K562 (cell line): ENCODE results near the gene SLC8A2. TPM values are rescaled to one million over a fixed set of nuclear protein-coding genes. Genes with fewer than 3 reads are reported as not detected.

Source experiments
- ATAC-seq: fragments of 200-7000 bp; cut with Tn5 transposase; 3 replicates; pipeline ENCODE4 v1.9.1; 2020; ENCODE audit warnings: moderate library complexity
- BruUV-seq: library from RNA; stranded (reverse); fragments of 400-500 nt; replicated peaks from 2 replicates; lab custom pipeline; 2021; lab: Mats Ljungman, UMichigan
- CTCF ChIA-PET: fragments of 300-600 bp; formaldehyde crosslinking; extraction: SDS; loops from one replicate; lab custom pipeline; 2021; ENCODE audit warnings: low intra/inter-chr PET ratio; lab: Yijun Ruan, JAX
- POLR2A ChIA-PET: fragments of 300-600, 350-650 bp; sonication (Branson Sonifier 250); formaldehyde crosslinking; extraction: SDS; loops from one replicate; lab custom pipeline; 2021; ENCODE audit warnings: antibody characterized with exemption, inconsistent platforms; lab: Yijun Ruan, JAX
- DNase-seq, 4 experiments: peaks; one replicate each; pipeline versions ENCODE4 v3.0.0 to v3.0.0-alpha.2; 2011 to 2018; ENCODE audit warnings: low spot score in 3 of 4, mixed read lengths in 3 of 4; ENCODE audit errors: extremely low read depth in 1 of 4
- FAIRE-seq: peaks from 2 replicates; lab custom pipeline; 2011; peaks lifted over from hg19 to GRCh38; lab: Jason Lieb, UNC
- H2AFZ ChIP-seq: 2 replicates; pipeline ENCODE4 v1.6.0; 2011; ENCODE audit warnings: low read depth, low read length, control low read depth, inconsistent platforms
- H3K27ac ChIP-seq: fragments of 200-600 bp; 3 replicates; pipeline ENCODE4 v1.8.0; 2011; ENCODE audit warnings: low read depth, mild to moderate bottlenecking, control low read depth, inconsistent platforms, low read length, moderate library complexity, mixed read lengths; ENCODE audit errors: extremely low read depth
- H3K27me3 ChIP-seq, 2 experiments: fragments of 300-600 bp in 1 of 2; 2 replicates in 1 of 2; 3 replicates in 1 of 2; pipeline versions ENCODE4 v1.6.0 to v1.8.0; 2011; ENCODE audit warnings: inconsistent platforms in 2 of 2, low read length in 2 of 2, mild to moderate bottlenecking in 1 of 2, mixed read lengths in 1 of 2, moderate library complexity in 1 of 2; ENCODE audit not compliant: control insufficient read depth in 2 of 2, insufficient read depth in 2 of 2
- H3K36me3 ChIP-seq: fragments of 300-600 bp; 3 replicates; pipeline ENCODE4 v1.8.0; 2011; ENCODE audit warnings: mild to moderate bottlenecking, low read length, inconsistent platforms; ENCODE audit not compliant: control insufficient read depth, insufficient read depth
- H3K4me1 ChIP-seq, 2 experiments: fragments of 200-600 bp in 1 of 2; replicated peaks in 1 of 2; 2 replicates in 1 of 2; 3 replicates in 1 of 2; pipeline versions ENCODE4 v1.5.1 to v1.8.0; 2011; ENCODE audit warnings: inconsistent platforms in 2 of 2, low read length in 2 of 2, mild to moderate bottlenecking in 1 of 2, mixed read lengths in 1 of 2, moderate library complexity in 1 of 2; ENCODE audit not compliant: control insufficient read depth in 2 of 2, insufficient read depth in 2 of 2
- H3K4me2 ChIP-seq: 2 replicates; pipeline ENCODE4 v1.6.1; 2011; ENCODE audit warnings: low read length, control low read depth, inconsistent platforms, mixed read lengths; ENCODE audit not compliant: insufficient read depth
- H3K4me3 ChIP-seq: fragments of 200-600 bp; sonication (generic), shearing (Covaris generic); 2 replicates; pipeline ENCODE4 v1.5.1; 2016; ENCODE audit warnings: control low read depth, inconsistent platforms
- H3K79me2 ChIP-seq: fragments of 200-600 bp; 3 replicates; pipeline ENCODE4 v1.8.0; 2011; ENCODE audit warnings: low read length, inconsistent platforms; ENCODE audit not compliant: control insufficient read depth, insufficient read depth
- H3K9ac ChIP-seq, 2 experiments: 2 replicates each; pipeline versions ENCODE4 v1.6.0 to v1.6.1; 2011; ENCODE audit warnings: low read depth in 2 of 2, low read length in 2 of 2, control low read depth in 1 of 2, inconsistent platforms in 1 of 2, mild to moderate bottlenecking in 1 of 2, mixed read lengths in 1 of 2; ENCODE audit not compliant: insufficient read depth in 1 of 2
- H3K9me1 ChIP-seq: one replicate; pipeline ENCODE4 v1.6.0; 2011; ENCODE audit warnings: inconsistent platforms, mild to moderate bottlenecking, low read length, moderate library complexity; ENCODE audit not compliant: control insufficient read depth, insufficient read depth
- H3K9me3 ChIP-seq: replicated peaks from 2 replicates; pipeline ENCODE4 v1.5.1; 2011; ENCODE audit warnings: low read depth, low read length, inconsistent platforms; ENCODE audit not compliant: control insufficient read depth, insufficient read depth
- H4K20me1 ChIP-seq: replicated peaks from 2 replicates; pipeline ENCODE4 v1.6.1; 2011; ENCODE audit warnings: low read length, inconsistent platforms, mixed read lengths; ENCODE audit not compliant: control insufficient read depth, insufficient read depth
- CBX2 ChIP-seq: fragments of 200-600 bp; sonication (generic); IDR thresholded peaks from one replicate; pipeline ENCODE4 v1.6.1; 2012; ENCODE audit warnings: mild to moderate bottlenecking, low read length, inconsistent platforms; ENCODE audit not compliant: insufficient read depth, poor library complexity, severe bottlenecking
- CREM ChIP-seq: IDR thresholded peaks from 2 replicates; pipeline ENCODE4 v1.6.1; 2014; ENCODE audit warnings: antibody characterized with exemption, low read depth
- EGR1 ChIP-seq: fragments of 450-650 bp; conservative IDR thresholded peaks from 2 replicates; pipeline ENCODE4 v1.6.1; 2017; ENCODE audit warnings: mild to moderate bottlenecking
- FOS ChIP-seq: IDR thresholded peaks from 3 replicates; pipeline ENCODE4 v1.6.1; 2011; ENCODE audit not compliant: insufficient read length; ENCODE audit errors: extremely low read depth
- JUND ChIP-seq, 2 experiments: IDR thresholded peaks; 2 replicates in 1 of 2; 3 replicates in 1 of 2; pipeline ENCODE4 v1.6.1; 2011; ENCODE audit warnings: borderline replicate concordance in 2 of 2, low read depth in 2 of 2, low read length in 2 of 2, improper control_type of control experiment in 1 of 2, missing biosample characterization in 1 of 2, missing genetic modification characterization in 1 of 2, missing genetic modification reagents in 1 of 2
- LCOR ChIP-seq: sonication (generic); formaldehyde crosslinking; IDR thresholded peaks from 2 replicates; pipeline ENCODE4 v1.8.0; 2022; ENCODE audit warnings: mild to moderate bottlenecking, missing genetic modification reagents
- MYC ChIP-seq, 2 experiments: fragments of 250-450 bp in 1 of 2; sonication (Bioruptor Pico) in 1 of 2; IDR thresholded peaks; 2 replicates each; pipeline versions ENCODE4 v1.5.1 to v1.6.1; 2012 to 2021; ENCODE audit warnings: low read depth in 2 of 2, borderline replicate concordance in 1 of 2, improper control_type of control experiment in 1 of 2, low read length in 1 of 2, mild to moderate bottlenecking in 1 of 2, moderate library complexity in 1 of 2
- SP1 ChIP-seq: sonication (generic); formaldehyde crosslinking; IDR thresholded peaks from 2 replicates; pipeline ENCODE4 v1.8.1; 2022; ENCODE audit warnings: mild to moderate bottlenecking, missing genetic modification reagents
- SREBF2 ChIP-seq: sonication (generic); formaldehyde crosslinking; IDR thresholded peaks from 2 replicates; pipeline ENCODE4 v1.4.0; 2020; ENCODE audit warnings: mild to moderate bottlenecking, missing genetic modification reagents
- TAF7 ChIP-seq: fragments of 450-650 bp; IDR thresholded peaks from 2 replicates; pipeline ENCODE4 v1.6.1; 2016; ENCODE audit warnings: missing genetic modification characterization, missing compliant biosample characterization
- TARDBP ChIP-seq: fragments of 450-650 bp; IDR thresholded peaks from 2 replicates; pipeline ENCODE4 v1.6.1; 2016
- TSC22D4 ChIP-seq: fragments of 450-650 bp; IDR thresholded peaks from 2 replicates; pipeline ENCODE4 v1.6.1; 2016; ENCODE audit warnings: missing genetic modification characterization, missing biosample characterization, control low read depth
- ZNF766 ChIP-seq: fragments of 200-800 bp; sonication (Bioruptor generic); conservative IDR thresholded peaks from 2 replicates; pipeline ENCODE4 v1.6.1; 2016; ENCODE audit warnings: missing genetic modification characterization, missing compliant biosample characterization
- WGBS: fragments of 100-300 bp; shearing (Covaris generic); methylation state at CpG from one replicate; pipeline ENCODE4 v1.1.6; 2016; ENCODE audit warnings: low coverage, mixed read lengths; ENCODE audit not compliant: insufficient coverage; ENCODE audit errors: missing lambda C conversion rate; 5-methylcytosine and 5-hydroxymethylcytosine counted together
- in situ Hi-C: fragments of 300-500 bp; cut with MboI; formaldehyde crosslinking; loops from 4 replicates; pipeline ENCODE4 v1.15.0; 2018; ENCODE audit warnings: inconsistent platforms, mixed read lengths
- intact Hi-C: fragments of 100-400 bp; cut with micrococcal nuclease; formaldehyde crosslinking; loops from 2 replicates; pipeline ENCODE4 v1.14.2; 2022
- polyA plus RNA-seq, 8 experiments: library from polyadenylated mRNA; depleted of rRNA in 4 of 8; stranded (reverse) in 5 of 8; unstranded in 3 of 8; fragments of >200 nt; fragmentation: Nextera tagmentation in 2 of 8; fragmentation: Illumina TruSeq in 1 of 8; extraction: Ambion mirVana in 2 of 8; extraction: Trizol in 1 of 8; gene quantifications; 2 replicates each; pipeline versions ENCODE4 v1.2.1 to v1.2.3, GENCODE V29; 2011 to 2014; ENCODE audit warnings: inconsistent platforms in 1 of 8, missing spikeins in 1 of 8
- total RNA-seq, 7 experiments: library from RNA; depleted of rRNA in 6 of 7; stranded (reverse); fragments of >200 nt in 6 of 7; fragmentation: Illumina TruSeq in 2 of 7; extraction: Trizol in 2 of 7; gene quantifications; 2 replicates each; pipeline versions ENCODE4 v1.2.1 to v1.2.3, GENCODE V29; 2011 to 2021; ENCODE audit warnings: low replicate concordance in 1 of 7

The SLC8A2 gene
- total and polyA plus RNA-seq, 9 of the 15 experiments (the other 6 are each of a cell fraction or from before 2014, with no cell fraction given), result 0.07 to 0.66 (median 0.24) TPM; not detected in 3

DNA sequence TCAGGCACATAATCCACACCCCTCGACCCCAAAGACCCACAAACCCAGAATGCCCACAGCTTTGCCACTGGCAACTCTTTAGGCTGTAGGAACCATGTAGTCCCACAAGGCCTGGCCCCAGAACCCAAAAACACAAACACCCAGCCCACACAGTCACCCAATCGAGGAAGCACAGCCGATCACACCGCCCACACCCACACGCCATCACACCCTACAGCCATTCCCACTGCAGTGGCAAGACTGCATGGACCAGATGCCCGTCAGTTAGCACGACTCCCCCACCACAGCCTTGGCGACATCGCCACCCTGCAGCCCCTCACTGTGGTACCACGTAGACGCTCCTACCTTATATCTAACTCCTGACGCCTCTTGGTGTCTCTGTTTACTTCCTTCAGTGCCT is 28.4 kb downstream of the SLC8A2 start:
- intact Hi-C loops (loop anchor here (10.0 kb wide), 1 partner anchor 161 kb away; the partner anchor contains the start of gene BICRA), in situ Hi-C loops (no loop called here)
- Histone ChIP-seq H3K9ac (no peak overlapping the region), H3K36me3 (no peaks in the 10 kb centered on the region), H3K4me2 (no peak overlapping the region)
- no peak for TF ChIP-seq SREBF2 (CRISPR knock-in tag)
- 0 out of 2 replicates have a peak, but pooled peaks have one; percentile 22 for TF ChIP-seq EGR1
- TF ChIP-seq, all 486 proteins: peak for 1
- Histone ChIP-seq H3K79me2 (no peaks in the 10 kb centered on the region), H3K27me3 (peaks cover 15 to 23% of the 10 kb centered on the region in 2 experiments; a peak in 4 of 5 replicates), H2AFZ (no peak overlapping the region), H3K9me3 (no peaks in the 10 kb centered on the region), H3K4me3 (no peak overlapping the region), H3K27ac (no peak overlapping the region), H4K20me1 (peaks cover 12% of the 10 kb centered on the region; the same call in 1 of the 2 replicates), H3K9me1 (peaks cover 8% of the 10 kb centered on the region), H3K4me1 (peaks cover 11 to 39% of the 10 kb centered on the region in 2 experiments; a peak in 4 of 5 replicates)
- CTCF ChIA-PET, result no interaction called here
- FAIRE-seq (no peak), DNase-seq (no peak), ATAC-seq (no peak)
- no TSS peak for BruUV-seq
- POLR2A ChIA-PET, result no interaction called here
- 0% methylated on average over 11 of the region's 12 CpGs for WGBS

DNA sequence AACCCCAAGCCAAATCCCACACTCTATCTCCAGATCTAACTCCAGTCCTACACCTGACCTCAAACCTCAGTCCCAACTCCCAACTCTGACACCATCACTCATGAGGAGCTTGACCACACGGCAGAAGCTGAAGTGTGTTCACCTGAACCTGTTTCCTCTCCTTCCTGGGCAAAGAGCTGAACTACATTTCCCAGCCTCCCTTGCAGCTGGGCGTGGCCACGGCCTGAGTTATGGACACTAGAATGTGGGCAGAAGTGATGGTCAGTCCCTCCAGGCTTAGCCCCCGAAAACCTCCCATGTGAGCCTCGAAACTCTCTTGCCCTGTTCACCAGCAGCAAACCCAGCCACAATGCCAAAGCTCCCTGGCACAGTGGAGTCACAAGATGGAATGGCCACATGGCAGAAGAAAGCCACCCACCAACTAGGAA is 32.9 kb downstream of the SLC8A2 start:
- Histone ChIP-seq H3K9ac (no peak overlapping the region), H3K79me2 (no peaks in the 10 kb centered on the region), H3K27ac (no peak overlapping the region), H3K9me3 (no peaks in the 10 kb centered on the region), H3K9me1 (peaks cover 3% of the 10 kb centered on the region), H3K36me3 (no peaks in the 10 kb centered on the region), H2AFZ (no peak overlapping the region), H3K27me3 (peaks cover 7 to 18% of the 10 kb centered on the region in 2 experiments; a peak in 3 of 5 replicates), H3K4me1 (no peaks in the 10 kb centered on the region; a peak in 1 of 5 replicates), H3K4me3 (no peak overlapping the region), H3K4me2 (no peak overlapping the region), H4K20me1 (peaks cover 19% of the 10 kb centered on the region; the same call in 1 of the 2 replicates)
- no TSS peak for BruUV-seq
- DNase-seq (no peak), FAIRE-seq (peak; percentile 96), ATAC-seq (peak; percentile 72)
- ChIA-PET CTCF (interaction anchor here (0.5 to 4.6 kb wide), 3 partner anchors 56 to 269 kb away, joined by 3 to 79 read pairs (median 28); no protein-coding TSS in a partner anchor), POLR2A (interaction anchor here (1.0 kb wide), 1 partner anchor 9 kb away, joined by 3 read pairs; no protein-coding TSS in a partner anchor)
- WGBS, result 0% methylated on average over 5 of the region's 5 CpGs
- intact Hi-C loops (loop anchor here (5.0 kb wide), 2 partner anchors 43 to 78 kb away; partner anchors contain the start of genes KPTN and NAPA), in situ Hi-C loops (loop anchor here (5.0 kb wide), 1 partner anchor 258 kb away; no protein-coding TSS in a partner anchor)
- TF ChIP-seq TSC22D4 (tag) (no peak), TAF7 (tag) (no peak), ZNF766 (0 out of 2 replicates have a peak, but pooled peaks have one; percentile 26), SP1 (CRISPR knock-in tag) (peak; percentile 92), LCOR (CRISPR knock-in tag) (no peak), MYC (IDR thresholded peaks at IDR 0.05; ENCODE audit: low read depth, low read length) (0 out of 2 replicates have a peak, but pooled peaks have one; percentile 40), MYC (CRISPR knock-in tag; IDR thresholded peaks at IDR 0.05; ENCODE audit: borderline replicate concordance, low read depth) (no peak), TARDBP (no peak), FOS (no peak), JUND (IDR thresholded peaks at IDR 0.05; ENCODE audit: borderline replicate concordance, low read depth, low read length) (0 out of 2 replicates have a peak, but pooled peaks have one; percentile 17), JUND (tag; IDR thresholded peaks at IDR 0.05; ENCODE audit: borderline replicate concordance, low read depth, low read length) (no peak), CBX2 (no peak), CREM (peak; percentile 70)
